HepG2 (cell line): ENCODE data around the gene APBB2. TPM values are rescaled to one million over a fixed set of nuclear protein-coding genes. Genes with fewer than 3 reads are reported as not detected.

ENCODE experiments used
- ASH2L ChIP-seq: fragments of 300-600, 200-600 bp; sonication (generic); IDR thresholded peaks from 2 replicates; pipeline ENCODE4 v1.7.0; 2017; ENCODE audit warnings: low read depth, mild to moderate bottlenecking, moderate library complexity, mixed read lengths, low read length; ENCODE audit not compliant: insufficient read length
- KDM5B ChIP-seq: sonication (generic); formaldehyde crosslinking; IDR thresholded peaks from 2 replicates; pipeline ENCODE4 v1.4.0; 2020; ENCODE audit warnings: missing genetic modification reagents, mild to moderate bottlenecking, borderline replicate concordance
- MIER2 ChIP-seq: IDR thresholded peaks from 2 replicates; pipeline ENCODE4 v1.6.1; 2016; ENCODE audit warnings: missing biosample characterization, missing genetic modification reagents
- NR0B2 ChIP-seq: sonication (generic); formaldehyde crosslinking; IDR thresholded peaks from 2 replicates; pipeline ENCODE4 v1.4.0; 2020; ENCODE audit warnings: mild to moderate bottlenecking, missing genetic modification reagents
- PHB2 ChIP-seq: fragments of 450-650 bp; IDR thresholded peaks from 2 replicates; pipeline ENCODE4 v1.6.1; 2018; ENCODE audit not compliant: partially characterized antibody
- SMC3 ChIP-seq: IDR thresholded peaks from 2 replicates; pipeline ENCODE4 v1.6.1; 2011; ENCODE audit warnings: low read length, improper control_type of control experiment
- SUZ12 ChIP-seq: fragments of 150-350 bp; IDR thresholded peaks from 2 replicates; pipeline ENCODE4 v1.6.1; 2014; ENCODE audit warnings: low read depth, low read length
- YEATS2 ChIP-seq: sonication (generic); formaldehyde crosslinking; IDR thresholded peaks from 2 replicates; pipeline ENCODE4 v1.4.0; 2020; ENCODE audit warnings: missing genetic modification reagents, borderline replicate concordance
- ZMAT3 ChIP-seq: sonication (generic); formaldehyde crosslinking; conservative IDR thresholded peaks from 2 replicates; pipeline ENCODE4 v1.7.0; 2021; ENCODE audit warnings: missing genetic modification reagents
- ZNF337 ChIP-seq: sonication (generic); formaldehyde crosslinking; IDR thresholded peaks from 2 replicates; pipeline ENCODE4 v1.5.1; 2020; ENCODE audit warnings: missing genetic modification reagents, low read depth, mild to moderate bottlenecking, borderline replicate concordance
- ZNF564 ChIP-seq: sonication (generic); formaldehyde crosslinking; IDR thresholded peaks from 2 replicates; pipeline ENCODE4 v1.8.1; 2023; ENCODE audit warnings: mild to moderate bottlenecking, missing genetic modification reagents
- ZNF577 ChIP-seq: sonication (generic); formaldehyde crosslinking; IDR thresholded peaks from 2 replicates; pipeline ENCODE4 v1.4.0; 2020; ENCODE audit warnings: mild to moderate bottlenecking, low read depth, missing genetic modification reagents, borderline replicate concordance
- ZNF605 ChIP-seq: sonication (generic); formaldehyde crosslinking; IDR thresholded peaks from 2 replicates; pipeline ENCODE4 v1.8.0; 2022; ENCODE audit warnings: mild to moderate bottlenecking, missing genetic modification reagents
- ZNF674 ChIP-seq: sonication (generic); formaldehyde crosslinking; IDR thresholded peaks from 2 replicates; pipeline ENCODE4 v1.5.0; 2020; ENCODE audit warnings: low read depth, mild to moderate bottlenecking, missing genetic modification reagents
- polyA plus RNA-seq, 8 experiments: library from polyadenylated mRNA; depleted of rRNA in 3 of 8; stranded (reverse) in 7 of 8; unstranded in 1 of 8; fragments of >200 nt; fragmentation: Illumina TruSeq in 4 of 8; extraction: Trizol in 4 of 8; gene quantifications; 2 replicates each; pipeline versions ENCODE4 v1.2.1 to v1.2.3, GENCODE V29; 2011 to 2016; ENCODE audit warnings: low read depth in 4 of 8, missing spikeins in 1 of 8, mixed read lengths in 1 of 8; ENCODE audit not compliant: insufficient read depth in 1 of 8
- total RNA-seq, 5 experiments: library from RNA; depleted of rRNA; stranded (reverse); fragments of >200 nt; fragmentation: Illumina TruSeq; extraction: Trizol; gene quantifications; 2 replicates each; pipeline ENCODE4 v1.2.3, GENCODE V29; 2016; ENCODE audit warnings: low read depth in 1 of 5
- TF ChIP-seq, protein P1 (sequence below): sonication (generic); formaldehyde crosslinking; IDR thresholded peaks from 2 replicates; pipeline ENCODE4 v1.4.0; 2020; ENCODE audit warnings: missing genetic modification reagents
- TF ChIP-seq, protein P2 (sequence below): sonication (generic); formaldehyde crosslinking; IDR thresholded peaks from 2 replicates; pipeline ENCODE4 v1.5.1; 2020; ENCODE audit warnings: missing genetic modification reagents, mild to moderate bottlenecking, borderline replicate concordance
- TF ChIP-seq, protein P3 (sequence below): sonication (generic); formaldehyde crosslinking; IDR thresholded peaks from 2 replicates; pipeline ENCODE4 v1.4.0; 2020; ENCODE audit warnings: missing genetic modification reagents, borderline replicate concordance
- TF ChIP-seq, protein P4 (sequence below): IDR thresholded peaks from 2 replicates; pipeline ENCODE4 v1.6.1; 2016; ENCODE audit warnings: low read depth

APBB2 gene
- total and polyA plus RNA-seq, 2 of the 13 experiments (the other 11 are each of a cell fraction or from before 2014, with no cell fraction given) = 11.7 to 17.0 TPM

DNA sequence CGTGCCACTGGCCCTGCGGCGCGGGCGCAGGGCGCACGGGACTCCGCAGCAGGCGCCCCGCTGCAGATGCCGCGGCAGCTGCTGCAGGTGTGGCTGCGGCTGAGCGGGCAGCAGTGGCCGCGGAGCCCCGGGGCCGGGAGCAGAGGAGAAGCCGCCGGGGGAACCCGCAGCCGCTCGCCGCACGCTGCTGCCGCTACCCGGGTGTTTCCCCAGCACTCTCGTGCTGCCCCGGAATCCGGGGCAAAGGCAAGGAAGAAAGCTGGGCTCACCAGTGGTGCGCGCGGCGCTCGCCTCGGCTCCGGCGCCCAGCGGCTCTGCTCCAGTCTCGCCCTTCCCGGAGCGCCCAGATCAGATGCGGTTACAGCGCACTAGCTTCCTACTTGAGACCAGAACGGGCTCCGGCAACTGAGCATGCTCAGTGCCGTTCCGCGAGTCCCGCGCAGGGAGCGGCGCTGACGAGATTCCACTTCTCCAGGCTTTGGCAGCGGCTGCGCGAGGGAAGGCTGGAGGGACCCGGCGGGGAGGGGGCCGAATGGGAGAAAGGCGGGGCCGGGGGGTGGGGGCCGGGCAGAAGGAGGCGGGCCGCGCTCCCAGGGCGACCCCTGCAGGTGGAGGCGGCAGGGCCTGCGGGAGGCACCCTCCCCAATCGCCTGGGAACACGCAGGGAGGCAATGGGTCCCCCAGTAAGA lies at the start of gene APBB2 (continued):
- no peak for TF ChIP-seq ZNF605 (CRISPR knock-in tag)
- TF ChIP-seq MIER2 (CRISPR knock-in tag) = 0 out of 2 replicates have a peak, but pooled peaks have one; percentile 18
- peak; percentile 42 for TF ChIP-seq KDM5B (CRISPR knock-in tag)
- no peak for TF ChIP-seq ZNF577
- TF ChIP-seq, protein P1, sequence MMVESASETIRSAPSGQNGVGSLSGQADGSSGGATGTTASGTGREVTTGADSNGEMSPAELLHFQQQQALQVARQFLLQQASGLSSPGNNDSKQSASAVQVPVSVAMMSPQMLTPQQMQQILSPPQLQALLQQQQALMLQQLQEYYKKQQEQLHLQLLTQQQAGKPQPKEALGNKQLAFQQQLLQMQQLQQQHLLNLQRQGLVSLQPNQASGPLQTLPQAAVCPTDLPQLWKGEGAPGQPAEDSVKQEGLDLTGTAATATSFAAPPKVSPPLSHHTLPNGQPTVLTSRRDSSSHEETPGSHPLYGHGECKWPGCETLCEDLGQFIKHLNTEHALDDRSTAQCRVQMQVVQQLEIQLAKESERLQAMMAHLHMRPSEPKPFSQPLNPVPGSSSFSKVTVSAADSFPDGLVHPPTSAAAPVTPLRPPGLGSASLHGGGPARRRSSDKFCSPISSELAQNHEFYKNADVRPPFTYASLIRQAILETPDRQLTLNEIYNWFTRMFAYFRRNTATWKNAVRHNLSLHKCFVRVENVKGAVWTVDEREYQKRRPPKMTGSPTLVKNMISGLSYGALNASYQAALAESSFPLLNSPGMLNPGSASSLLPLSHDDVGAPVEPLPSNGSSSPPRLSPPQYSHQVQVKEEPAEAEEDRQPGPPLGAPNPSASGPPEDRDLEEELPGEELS (CRISPR knock-in tag) = no peak
- no peak for TF ChIP-seq PHB2
- TF ChIP-seq ASH2L = peak; percentile 50
- TF ChIP-seq, protein P2, sequence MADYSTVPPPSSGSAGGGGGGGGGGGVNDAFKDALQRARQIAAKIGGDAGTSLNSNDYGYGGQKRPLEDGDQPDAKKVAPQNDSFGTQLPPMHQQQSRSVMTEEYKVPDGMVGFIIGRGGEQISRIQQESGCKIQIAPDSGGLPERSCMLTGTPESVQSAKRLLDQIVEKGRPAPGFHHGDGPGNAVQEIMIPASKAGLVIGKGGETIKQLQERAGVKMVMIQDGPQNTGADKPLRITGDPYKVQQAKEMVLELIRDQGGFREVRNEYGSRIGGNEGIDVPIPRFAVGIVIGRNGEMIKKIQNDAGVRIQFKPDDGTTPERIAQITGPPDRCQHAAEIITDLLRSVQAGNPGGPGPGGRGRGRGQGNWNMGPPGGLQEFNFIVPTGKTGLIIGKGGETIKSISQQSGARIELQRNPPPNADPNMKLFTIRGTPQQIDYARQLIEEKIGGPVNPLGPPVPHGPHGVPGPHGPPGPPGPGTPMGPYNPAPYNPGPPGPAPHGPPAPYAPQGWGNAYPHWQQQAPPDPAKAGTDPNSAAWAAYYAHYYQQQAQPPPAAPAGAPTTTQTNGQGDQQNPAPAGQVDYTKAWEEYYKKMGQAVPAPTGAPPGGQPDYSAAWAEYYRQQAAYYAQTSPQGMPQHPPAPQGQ = no peak
- TF ChIP-seq SMC3 = no peak
- no peak for TF ChIP-seq ZNF337 (CRISPR knock-in tag)
- no peak; the same call in 1 of the 2 replicates for TF ChIP-seq ZNF564 (CRISPR knock-in tag)
- no peak for TF ChIP-seq ZNF674 (CRISPR knock-in tag)
- TF ChIP-seq SUZ12 = no peak
- TF ChIP-seq ZMAT3 (CRISPR knock-in tag) = no peak; the same call in 1 of the 2 replicates
- TF ChIP-seq, protein P3, sequence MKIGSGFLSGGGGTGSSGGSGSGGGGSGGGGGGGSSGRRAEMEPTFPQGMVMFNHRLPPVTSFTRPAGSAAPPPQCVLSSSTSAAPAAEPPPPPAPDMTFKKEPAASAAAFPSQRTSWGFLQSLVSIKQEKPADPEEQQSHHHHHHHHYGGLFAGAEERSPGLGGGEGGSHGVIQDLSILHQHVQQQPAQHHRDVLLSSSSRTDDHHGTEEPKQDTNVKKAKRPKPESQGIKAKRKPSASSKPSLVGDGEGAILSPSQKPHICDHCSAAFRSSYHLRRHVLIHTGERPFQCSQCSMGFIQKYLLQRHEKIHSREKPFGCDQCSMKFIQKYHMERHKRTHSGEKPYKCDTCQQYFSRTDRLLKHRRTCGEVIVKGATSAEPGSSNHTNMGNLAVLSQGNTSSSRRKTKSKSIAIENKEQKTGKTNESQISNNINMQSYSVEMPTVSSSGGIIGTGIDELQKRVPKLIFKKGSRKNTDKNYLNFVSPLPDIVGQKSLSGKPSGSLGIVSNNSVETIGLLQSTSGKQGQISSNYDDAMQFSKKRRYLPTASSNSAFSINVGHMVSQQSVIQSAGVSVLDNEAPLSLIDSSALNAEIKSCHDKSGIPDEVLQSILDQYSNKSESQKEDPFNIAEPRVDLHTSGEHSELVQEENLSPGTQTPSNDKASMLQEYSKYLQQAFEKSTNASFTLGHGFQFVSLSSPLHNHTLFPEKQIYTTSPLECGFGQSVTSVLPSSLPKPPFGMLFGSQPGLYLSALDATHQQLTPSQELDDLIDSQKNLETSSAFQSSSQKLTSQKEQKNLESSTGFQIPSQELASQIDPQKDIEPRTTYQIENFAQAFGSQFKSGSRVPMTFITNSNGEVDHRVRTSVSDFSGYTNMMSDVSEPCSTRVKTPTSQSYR (CRISPR knock-in tag) = peak; percentile 42; the same call in 1 of the 2 replicates
- peak; percentile 62 for TF ChIP-seq YEATS2 (CRISPR knock-in tag)
- TF ChIP-seq NR0B2 = no peak
- TF ChIP-seq, protein P4, sequence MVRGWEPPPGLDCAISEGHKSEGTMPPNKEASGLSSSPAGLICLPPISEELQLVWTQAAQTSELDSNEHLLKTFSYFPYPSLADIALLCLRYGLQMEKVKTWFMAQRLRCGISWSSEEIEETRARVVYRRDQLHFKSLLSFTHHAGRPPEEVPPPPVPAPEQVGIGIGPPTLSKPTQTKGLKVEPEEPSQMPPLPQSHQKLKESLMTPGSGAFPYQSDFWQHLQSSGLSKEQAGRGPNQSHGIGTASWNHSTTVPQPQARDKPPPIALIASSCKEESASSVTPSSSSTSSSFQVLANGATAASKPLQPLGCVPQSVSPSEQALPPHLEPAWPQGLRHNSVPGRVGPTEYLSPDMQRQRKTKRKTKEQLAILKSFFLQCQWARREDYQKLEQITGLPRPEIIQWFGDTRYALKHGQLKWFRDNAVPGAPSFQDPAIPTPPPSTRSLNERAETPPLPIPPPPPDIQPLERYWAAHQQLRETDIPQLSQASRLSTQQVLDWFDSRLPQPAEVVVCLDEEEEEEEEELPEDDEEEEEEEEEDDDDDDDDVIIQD = peak; percentile 67
